CD4-positive, CD25-positive, alpha-beta regulatory T cell (primary cell): Measurements from ENCODE around the gene DMTF1. TPM values are rescaled to one million over a fixed set of nuclear protein-coding genes. Genes with fewer than 3 reads are reported as not detected.

Source experiments
- ATAC-seq, 2 donors: fragments of 150-1000 bp; cut with Tn5 transposase; one replicate each; pipeline ENCODE4 v1.10.0; 2021; ENCODE audit warnings: low read depth in 2 of 2, moderate number of reproducible peaks in 2 of 2, moderate library complexity in 1 of 2
- DNase-seq, 3 donors: peaks; one replicate each; pipeline versions ENCODE4 v3.0.0 to v3.0.0-alpha.2; 2012 to 2022; ENCODE audit warnings: mixed read lengths in 1 of 3
- H3K27ac ChIP-seq: one replicate; pipeline ENCODE4 v1.7.0; 2013; ENCODE audit warnings: mild to moderate bottlenecking, low read length; ENCODE audit not compliant: insufficient read depth, poor library complexity, severe bottlenecking
- H3K27me3 ChIP-seq: one replicate; pipeline ENCODE4 v1.7.0; 2013; ENCODE audit warnings: low read length; ENCODE audit not compliant: control insufficient read depth, insufficient read depth
- H3K36me3 ChIP-seq: one replicate; pipeline ENCODE4 v1.7.0; 2013; ENCODE audit warnings: mild to moderate bottlenecking, low read length, moderate library complexity; ENCODE audit not compliant: control insufficient read depth, insufficient read depth
- H3K4me1 ChIP-seq: 2 replicates; pipeline ENCODE4 v1.7.0; 2013; ENCODE audit warnings: mild to moderate bottlenecking, low read length; ENCODE audit not compliant: insufficient read depth, control insufficient read depth, poor library complexity, severe bottlenecking
- H3K4me3 ChIP-seq: one replicate; pipeline ENCODE4 v1.7.0; 2013; ENCODE audit warnings: low read depth, mild to moderate bottlenecking, low read length, moderate library complexity
- H3K9me3 ChIP-seq, 2 experiments: 1 replicate in 1 of 2; 2 replicates in 1 of 2; pipeline ENCODE4 v1.7.0; 2013; ENCODE audit warnings: low read length in 2 of 2, mild to moderate bottlenecking in 1 of 2, moderate library complexity in 1 of 2; ENCODE audit not compliant: control insufficient read depth in 2 of 2
- H3K27ac Mint-ChIP-seq, 3 donors: one replicate each; pipeline ENCODE4 v1.8.0; 2020 to 2022; ENCODE audit warnings: mild to moderate bottlenecking in 3 of 3, mixed read lengths in 3 of 3, moderate library complexity in 2 of 3
- H3K27me3 Mint-ChIP-seq: one replicate; pipeline ENCODE4 v1.8.0; 2022; ENCODE audit warnings: mild to moderate bottlenecking, mixed read lengths
- H3K36me3 Mint-ChIP-seq: one replicate; pipeline ENCODE4 v1.8.0; 2020; ENCODE audit warnings: mixed read lengths
- H3K4me1 Mint-ChIP-seq, 4 donors: one replicate each; pipeline ENCODE4 v1.8.0; 2020 to 2022; ENCODE audit warnings: mixed read lengths in 4 of 4, mild to moderate bottlenecking in 1 of 4
- H3K4me3 Mint-ChIP-seq, 4 donors: one replicate each; pipeline ENCODE4 v1.8.0; 2020 to 2022; ENCODE audit warnings: mild to moderate bottlenecking in 4 of 4, mixed read lengths in 4 of 4, moderate library complexity in 3 of 4
- H3K9me3 Mint-ChIP-seq, 7 donors: one replicate each; pipeline ENCODE4 v1.8.0; 2020 to 2022; ENCODE audit warnings: mixed read lengths in 7 of 7, mild to moderate bottlenecking in 3 of 7, moderate library complexity in 2 of 7
- polyA plus RNA-seq, 4 donors: library from polyadenylated mRNA; unstranded; fragments of 300-500 nt; fragmentation: Illumina TruSeq; gene quantifications; one replicate each; pipeline ENCODE4 v1.2.3, GENCODE V29; 2021
- total RNA-seq: library from RNA; stranded (reverse); gene quantifications from one replicate; pipeline ENCODE4 v1.2.3, GENCODE V29; 2022

DMTF1 gene
- total and polyA plus RNA-seq, 5 donors from 2014 or later, result 27.9 to 167 (median 32.5) TPM

GRCh38 chr7:87148332-87148955 lies 3.8 kb upstream of the DMTF1 start:
- Mint-ChIP-seq H3K36me3 (no peaks in the 10 kb centered on the region), H3K27me3 (peaks cover 5% of the 10 kb centered on the region), H3K4me3 (no peak overlapping the region), H3K9me3 (no peaks in the 10 kb centered on the region), H3K4me1 (peaks cover 5 to 18% (median 12%) of the 10 kb centered on the region in 4 donors), H3K27ac (no peak overlapping the region)
- ATAC-seq (no peak), DNase-seq (peak in 2 of 3 donors; percentile 18 to 19)
- peaks cover 11% of the 10 kb centered on the region for H3K4me1 ChIP-seq
- H3K9me3 ChIP-seq, result no peaks in the 10 kb centered on the region
- H3K27ac ChIP-seq, result no peak overlapping the region
- peaks cover 2% of the 10 kb centered on the region for H3K27me3 ChIP-seq
- no peaks in the 10 kb centered on the region for H3K36me3 ChIP-seq
- H3K4me3 ChIP-seq, result no peak overlapping the region

- no peaks in the 10 kb centered on the region for H3K9me3 ChIP-seq
- peak overlapping the region; percentile 96 to 98 (median 98) for H3K4me3 Mint-ChIP-seq
- ATAC-seq, result no peak
- H3K27ac Mint-ChIP-seq, result peak overlapping the region; percentile 98 to 99 (median 98)
- peak overlapping the region; percentile 94 for H3K27ac ChIP-seq
- H3K4me3 ChIP-seq, result peak overlapping the region; percentile 93
- H3K27me3 Mint-ChIP-seq, result no peaks in the 10 kb centered on the region
- H3K36me3 Mint-ChIP-seq, result peaks cover 8% of the 10 kb centered on the region
- no peak for DNase-seq
- peaks cover 22 to 43% (median 31%) of the 10 kb centered on the region in 4 donors for H3K4me1 Mint-ChIP-seq
- peaks cover 39% of the 10 kb centered on the region for H3K4me1 ChIP-seq
- no peaks in the 10 kb centered on the region for H3K9me3 Mint-ChIP-seq
- no peaks in the 10 kb centered on the region for H3K27me3 ChIP-seq
- H3K36me3 ChIP-seq, result no peaks in the 10 kb centered on the region
These were observed 1.1 kb upstream of the DMTF1 start for GRCh38 chr7:87151002-87151728.

DNA sequence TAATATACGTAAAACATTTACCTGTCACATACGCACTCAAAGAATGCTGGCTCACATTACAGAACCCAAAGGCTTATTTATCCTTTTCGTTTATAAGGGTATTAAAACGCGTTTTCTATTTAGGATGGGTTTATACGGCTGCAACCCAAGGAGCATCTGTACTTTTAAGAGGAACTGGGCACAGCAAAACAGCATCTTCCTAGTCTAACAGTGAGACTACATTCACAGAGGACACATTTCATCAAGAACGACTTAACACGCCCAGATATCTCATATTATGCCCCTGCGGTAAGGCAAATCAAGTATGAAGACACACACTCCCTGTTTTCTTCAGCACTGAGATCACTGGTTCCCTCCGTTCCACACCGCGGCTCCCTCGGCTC lies 533 bp upstream of the DMTF1 start:
- Histone ChIP-seq H3K4me3 (peak overlapping the region; percentile 93), H3K27ac (peak overlapping the region; percentile 94), H3K4me1 (peaks cover 43% of the 10 kb centered on the region), H3K36me3 (no peaks in the 10 kb centered on the region), H3K9me3 (no peaks in the 10 kb centered on the region), H3K27me3 (no peaks in the 10 kb centered on the region)
- ATAC-seq, result peak; percentile 9 to 24
- Mint-ChIP-seq H3K27me3 (no peaks in the 10 kb centered on the region), H3K27ac (peak overlapping the region; percentile 98 to 99 (median 98)), H3K36me3 (peaks cover 8% of the 10 kb centered on the region), H3K4me1 (peaks cover 26 to 49% (median 37%) of the 10 kb centered on the region in 4 donors), H3K9me3 (no peaks in the 10 kb centered on the region), H3K4me3 (peak overlapping the region; percentile 96 to 98 (median 98))
- no peak for DNase-seq

DNA sequence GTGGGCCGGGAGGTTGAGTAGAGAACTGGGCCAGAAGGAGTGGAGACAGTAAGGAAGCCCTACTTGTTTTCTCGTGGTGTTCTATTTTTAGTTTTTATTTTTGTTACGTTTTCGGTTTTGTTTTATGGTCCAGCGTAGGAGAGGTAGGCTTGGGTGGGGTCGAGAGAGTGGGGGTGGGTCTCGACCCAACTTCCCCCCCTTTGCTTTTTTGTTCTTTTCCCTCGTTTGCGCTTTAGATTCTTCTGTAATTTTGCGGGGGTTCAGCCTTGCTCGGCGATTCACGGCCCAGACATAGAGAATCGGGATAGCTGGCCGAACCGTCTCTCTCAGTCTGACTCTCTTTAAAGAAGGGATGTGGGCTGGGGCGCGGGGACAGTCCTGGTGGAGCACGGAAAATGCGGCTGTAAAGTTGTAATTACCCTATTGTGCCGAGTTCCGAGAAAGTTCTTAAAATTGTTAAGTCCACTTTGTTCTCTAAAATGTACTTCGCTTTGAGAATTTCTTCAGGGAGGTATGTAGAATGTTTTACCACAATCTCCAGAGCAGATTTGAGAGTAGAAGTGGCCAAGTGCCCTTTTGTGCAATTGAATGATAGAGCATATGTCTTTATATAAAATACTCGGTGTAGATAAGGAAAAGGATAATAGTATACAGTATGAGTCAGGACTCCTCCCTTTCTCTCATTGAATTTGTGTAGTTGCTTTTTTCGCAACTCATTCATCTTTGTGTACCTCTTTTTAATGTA lies 816 bp downstream of the DMTF1 start:
- Histone ChIP-seq H3K9me3 (no peaks in the 10 kb centered on the region), H3K4me1 (peaks cover 52% of the 10 kb centered on the region), H3K27ac (peak overlapping the region; percentile 94), H3K36me3 (no peaks in the 10 kb centered on the region), H3K27me3 (no peaks in the 10 kb centered on the region), H3K4me3 (peak overlapping the region; percentile 97)
- H3K4me1 Mint-ChIP-seq, result peaks cover 39 to 62% (median 49%) of the 10 kb centered on the region in 4 donors
- H3K36me3 Mint-ChIP-seq, result peaks cover 8% of the 10 kb centered on the region
- H3K9me3 Mint-ChIP-seq, result no peaks in the 10 kb centered on the region
- H3K4me3 Mint-ChIP-seq, result peak overlapping the region; percentile 96 to 98 (median 98)
- no peaks in the 10 kb centered on the region for H3K27me3 Mint-ChIP-seq
- H3K27ac Mint-ChIP-seq, result peak overlapping the region; percentile 96 to 99 (median 98)
- ATAC-seq, result peak; percentile 3 to 5
- DNase-seq, result peak in 1 of 3 donors; percentile 53

DNA sequence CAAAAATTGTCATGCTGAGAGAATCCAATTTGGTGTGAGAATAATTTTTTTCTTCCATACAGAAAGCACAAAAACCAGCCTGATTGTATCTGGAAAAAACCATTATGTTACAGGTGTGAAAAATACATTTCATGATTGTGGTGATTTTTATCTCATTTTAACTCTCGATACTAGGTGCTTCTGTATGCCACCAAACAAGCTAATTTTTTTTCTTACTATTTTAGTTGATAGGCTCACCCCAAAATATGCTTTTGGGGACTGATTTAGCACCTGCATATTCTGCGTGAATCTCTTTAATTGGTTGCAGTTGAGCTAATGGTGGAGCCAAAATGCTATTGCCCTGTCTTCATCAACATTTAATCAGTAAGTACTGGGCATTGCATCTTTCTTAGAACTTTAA lies 1.9 kb downstream of the DMTF1 start:
- peak overlapping the region in 2 of 3 donors; percentile 18 to 72 for H3K27ac Mint-ChIP-seq
- H3K27me3 ChIP-seq, result no peaks in the 10 kb centered on the region
- H3K4me1 Mint-ChIP-seq, result peaks cover 40 to 69% (median 53%) of the 10 kb centered on the region in 4 donors
- no peaks in the 10 kb centered on the region for H3K36me3 ChIP-seq
- peak overlapping the region; percentile 96 to 98 (median 98) for H3K4me3 Mint-ChIP-seq
- peaks cover 8% of the 10 kb centered on the region for H3K36me3 Mint-ChIP-seq
- no peak for DNase-seq
- H3K9me3 ChIP-seq, result no peaks in the 10 kb centered on the region
- peaks cover 52% of the 10 kb centered on the region for H3K4me1 ChIP-seq
- H3K9me3 Mint-ChIP-seq, result no peaks in the 10 kb centered on the region
- ATAC-seq, result no peak
- H3K27ac ChIP-seq, result peak overlapping the region; percentile 94
- peak overlapping the region; percentile 97 for H3K4me3 ChIP-seq
- no peaks in the 10 kb centered on the region for H3K27me3 Mint-ChIP-seq

DNA sequence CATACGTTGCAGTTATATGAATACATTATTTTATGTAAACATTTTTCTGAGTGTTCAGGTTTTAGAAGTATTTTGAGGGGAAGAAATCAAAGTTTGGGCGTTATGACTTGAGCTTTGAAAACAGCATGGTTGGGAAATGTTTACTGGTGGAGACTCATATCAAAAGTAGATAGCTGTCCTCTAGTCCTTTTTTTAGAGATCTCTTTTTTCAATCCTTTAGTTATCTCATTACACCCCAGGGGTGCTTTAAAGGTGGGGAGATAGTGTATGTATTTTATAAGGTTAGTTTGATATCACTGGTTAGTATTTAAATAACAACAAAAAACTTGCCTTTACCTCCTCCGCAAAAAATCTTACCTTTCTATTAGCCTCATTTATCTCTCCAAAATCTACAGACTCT lies 2.3 kb downstream of the DMTF1 start:
- H3K9me3 ChIP-seq, result no peaks in the 10 kb centered on the region
- Mint-ChIP-seq H3K27ac (peak overlapping the region in 2 of 3 donors; percentile 18 to 72), H3K4me1 (peaks cover 42 to 73% (median 56%) of the 10 kb centered on the region in 4 donors), H3K27me3 (no peaks in the 10 kb centered on the region), H3K36me3 (peaks cover 8% of the 10 kb centered on the region), H3K9me3 (no peaks in the 10 kb centered on the region), H3K4me3 (peak overlapping the region; percentile 96 to 98 (median 98))
- H3K27me3 ChIP-seq, result no peaks in the 10 kb centered on the region
- peak overlapping the region; percentile 97 for H3K4me3 ChIP-seq
- no peak for ATAC-seq
- no peak for DNase-seq
- H3K4me1 ChIP-seq, result peaks cover 52% of the 10 kb centered on the region
- H3K36me3 ChIP-seq, result no peaks in the 10 kb centered on the region
- H3K27ac ChIP-seq, result no peak overlapping the region

DNA sequence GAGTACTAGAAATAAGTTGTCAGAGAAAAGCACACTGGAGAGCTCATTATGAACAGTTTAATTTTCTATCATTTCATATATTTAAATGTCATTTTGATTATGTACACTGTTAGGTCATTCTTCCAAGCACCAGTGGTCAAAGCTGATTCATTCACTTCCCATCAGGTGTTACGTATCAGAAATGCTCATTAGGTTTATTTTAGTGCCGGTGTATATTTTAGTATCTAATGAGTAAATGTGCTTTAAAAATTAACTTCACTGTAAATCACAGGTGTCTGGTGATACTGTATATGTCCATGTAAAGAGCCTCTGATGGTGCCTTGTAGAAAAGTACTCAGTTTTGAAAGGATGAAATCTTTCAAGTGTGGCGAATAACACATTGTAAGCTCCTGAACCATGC lies 3.5 kb downstream of the DMTF1 start:
- H3K4me3 ChIP-seq, result peak overlapping the region; percentile 97

More for the DNA sequence above, 3.5 kb downstream of the DMTF1 start:
- Mint-ChIP-seq H3K9me3 (no peaks in the 10 kb centered on the region), H3K4me1 (peaks cover 52 to 84% (median 66%) of the 10 kb centered on the region in 4 donors), H3K36me3 (peaks cover 12% of the 10 kb centered on the region), H3K27ac (no peak overlapping the region), H3K27me3 (no peaks in the 10 kb centered on the region), H3K4me3 (peak overlapping the region; percentile 26 to 74 (median 50))
- Histone ChIP-seq H3K4me1 (peaks cover 62% of the 10 kb centered on the region), H3K27me3 (no peaks in the 10 kb centered on the region), H3K27ac (no peak overlapping the region), H3K36me3 (no peaks in the 10 kb centered on the region), H3K9me3 (no peaks in the 10 kb centered on the region)
- ATAC-seq, result no peak
- DNase-seq, result no peak
